ENCODE results near the gene MRC1.

- TF ChIP-seq POLR2A (IDR thresholded peaks at IDR 0.05): no peak
- TF ChIP-seq CTCF (IDR thresholded peaks at IDR 0.05): no peak
Observed at GRCh38 chr10:17780727-17781126, 28.4 kb upstream of the MRC1 start.
